ENCODE measurements around the gene MARK2. TPM values are rescaled to one million over a fixed set of nuclear protein-coding genes. Genes with fewer than 3 reads are reported as not detected.
"Not testable (repeated sequence)": the region's sequence is repeated elsewhere in the genome, so short reads cannot be mapped to it uniquely, and the experiment has no call there.

Gene MARK2
- total RNA-seq, 1 donor from 2014 or later: 40.1 TPM

- Histone ChIP-seq H3K27me3 (ENCODE audit: control insufficient read depth, insufficient read depth, low read length) (no peaks in the 10 kb centered on the region), H3K4me3 (ENCODE audit: low read depth, low read length) (no peak overlapping the region), H3K36me3 (ENCODE audit: control insufficient read depth, insufficient read depth, low read length) (peaks cover 1% of the 10 kb centered on the region)
- no peak for DNase-seq (ENCODE audit: low read depth)
- no peak for TF ChIP-seq CTCF (IDR thresholded peaks at IDR 0.05; ENCODE audit: insufficient read depth, low read length, poor library complexity, severe bottlenecking)
These were observed 20.0 kb downstream of the MARK2 start for GRCh38 chr11:63858628-63859550.

- H3K4me3 ChIP-seq (ENCODE audit: low read depth, low read length): no peak overlapping the region
- no peak for TF ChIP-seq CTCF (IDR thresholded peaks at IDR 0.05; ENCODE audit: insufficient read depth, low read length, poor library complexity, severe bottlenecking)
- no peaks in the 10 kb centered on the region for H3K27me3 ChIP-seq (ENCODE audit: control insufficient read depth, insufficient read depth, low read length)
- DNase-seq (ENCODE audit: low read depth): no peak
- H3K36me3 ChIP-seq (ENCODE audit: control insufficient read depth, insufficient read depth, low read length): peaks cover 1% of the 10 kb centered on the region
These were observed 24.0 kb downstream of the MARK2 start for GRCh38 chr11:63862923-63863322.

GRCh38 chr11:63863620-63864019 lies 24.7 kb downstream of the MARK2 start:
- not testable (repeated sequence) for H3K36me3 ChIP-seq (ENCODE audit: control insufficient read depth, insufficient read depth, low read length); H3K4me3 ChIP-seq (ENCODE audit: low read depth, low read length); DNase-seq (ENCODE audit: low read depth); H3K27me3 ChIP-seq (ENCODE audit: control insufficient read depth, insufficient read depth, low read length)

GRCh38 chr11:63866211-63866610 lies 27.3 kb downstream of the MARK2 start:
- no peak for DNase-seq (ENCODE audit: low read depth)
- H3K36me3 ChIP-seq (ENCODE audit: control insufficient read depth, insufficient read depth, low read length): peaks cover 1% of the 10 kb centered on the region
- no peaks in the 10 kb centered on the region for H3K27me3 ChIP-seq (ENCODE audit: control insufficient read depth, insufficient read depth, low read length)
- H3K4me3 ChIP-seq (ENCODE audit: low read depth, low read length): no peak overlapping the region
- no peak for TF ChIP-seq CTCF (IDR thresholded peaks at IDR 0.05; ENCODE audit: insufficient read depth, low read length, poor library complexity, severe bottlenecking)

- no peak for TF ChIP-seq CTCF (IDR thresholded peaks at IDR 0.05; ENCODE audit: insufficient read depth, low read length, poor library complexity, severe bottlenecking)
- no peak for DNase-seq (ENCODE audit: low read depth)
- no peaks in the 10 kb centered on the region for H3K27me3 ChIP-seq (ENCODE audit: control insufficient read depth, insufficient read depth, low read length)
- H3K4me3 ChIP-seq (ENCODE audit: low read depth, low read length): no peak overlapping the region
- H3K36me3 ChIP-seq (ENCODE audit: control insufficient read depth, insufficient read depth, low read length): no peaks in the 10 kb centered on the region
These were observed 28.6 kb downstream of the MARK2 start for GRCh38 chr11:63867511-63867910.

- Histone ChIP-seq H3K4me3 (ENCODE audit: low read depth, low read length) (no peak overlapping the region), H3K36me3 (ENCODE audit: control insufficient read depth, insufficient read depth, low read length) (no peaks in the 10 kb centered on the region), H3K27me3 (ENCODE audit: control insufficient read depth, insufficient read depth, low read length) (no peaks in the 10 kb centered on the region)
- TF ChIP-seq CTCF (IDR thresholded peaks at IDR 0.05; ENCODE audit: insufficient read depth, low read length, poor library complexity, severe bottlenecking): no peak
- DNase-seq (ENCODE audit: low read depth): no peak
These were observed 29.6 kb downstream of the MARK2 start for GRCh38 chr11:63868399-63869064.
